CD4-positive, CD25-positive, alpha-beta regulatory T cell (primary cell): ENCODE data around the gene PPL. TPM values are rescaled to one million over a fixed set of nuclear protein-coding genes. Genes with fewer than 3 reads are reported as not detected.

ENCODE experiments used
- ATAC-seq, 2 donors: fragments of 150-1000 bp; cut with Tn5 transposase; one replicate each; pipeline ENCODE4 v1.10.0; 2021; ENCODE audit warnings: low read depth in 2 of 2, moderate number of reproducible peaks in 2 of 2, moderate library complexity in 1 of 2
- DNase-seq, 3 donors: peaks; one replicate each; pipeline versions ENCODE4 v3.0.0 to v3.0.0-alpha.2; 2012 to 2022; ENCODE audit warnings: mixed read lengths in 1 of 3
- H3K27ac ChIP-seq: one replicate; pipeline ENCODE4 v1.7.0; 2013; ENCODE audit warnings: mild to moderate bottlenecking, low read length; ENCODE audit not compliant: insufficient read depth, poor library complexity, severe bottlenecking
- H3K27me3 ChIP-seq: one replicate; pipeline ENCODE4 v1.7.0; 2013; ENCODE audit warnings: low read length; ENCODE audit not compliant: control insufficient read depth, insufficient read depth
- H3K36me3 ChIP-seq: one replicate; pipeline ENCODE4 v1.7.0; 2013; ENCODE audit warnings: mild to moderate bottlenecking, low read length, moderate library complexity; ENCODE audit not compliant: control insufficient read depth, insufficient read depth
- H3K4me1 ChIP-seq: 2 replicates; pipeline ENCODE4 v1.7.0; 2013; ENCODE audit warnings: mild to moderate bottlenecking, low read length; ENCODE audit not compliant: insufficient read depth, control insufficient read depth, poor library complexity, severe bottlenecking
- H3K4me3 ChIP-seq: one replicate; pipeline ENCODE4 v1.7.0; 2013; ENCODE audit warnings: low read depth, mild to moderate bottlenecking, low read length, moderate library complexity
- H3K9me3 ChIP-seq, 2 experiments: 1 replicate in 1 of 2; 2 replicates in 1 of 2; pipeline ENCODE4 v1.7.0; 2013; ENCODE audit warnings: low read length in 2 of 2, mild to moderate bottlenecking in 1 of 2, moderate library complexity in 1 of 2; ENCODE audit not compliant: control insufficient read depth in 2 of 2
- H3K27ac Mint-ChIP-seq, 3 donors: one replicate each; pipeline ENCODE4 v1.8.0; 2020 to 2022; ENCODE audit warnings: mild to moderate bottlenecking in 3 of 3, mixed read lengths in 3 of 3, moderate library complexity in 2 of 3
- H3K27me3 Mint-ChIP-seq: one replicate; pipeline ENCODE4 v1.8.0; 2022; ENCODE audit warnings: mild to moderate bottlenecking, mixed read lengths
- H3K36me3 Mint-ChIP-seq: one replicate; pipeline ENCODE4 v1.8.0; 2020; ENCODE audit warnings: mixed read lengths
- H3K4me1 Mint-ChIP-seq, 4 donors: one replicate each; pipeline ENCODE4 v1.8.0; 2020 to 2022; ENCODE audit warnings: mixed read lengths in 4 of 4, mild to moderate bottlenecking in 1 of 4
- H3K4me3 Mint-ChIP-seq, 4 donors: one replicate each; pipeline ENCODE4 v1.8.0; 2020 to 2022; ENCODE audit warnings: mild to moderate bottlenecking in 4 of 4, mixed read lengths in 4 of 4, moderate library complexity in 3 of 4
- H3K9me3 Mint-ChIP-seq, 7 donors: one replicate each; pipeline ENCODE4 v1.8.0; 2020 to 2022; ENCODE audit warnings: mixed read lengths in 7 of 7, mild to moderate bottlenecking in 3 of 7, moderate library complexity in 2 of 7
- polyA plus RNA-seq, 4 donors: library from polyadenylated mRNA; unstranded; fragments of 300-500 nt; fragmentation: Illumina TruSeq; gene quantifications; one replicate each; pipeline ENCODE4 v1.2.3, GENCODE V29; 2021
- total RNA-seq: library from RNA; stranded (reverse); gene quantifications from one replicate; pipeline ENCODE4 v1.2.3, GENCODE V29; 2022

Gene PPL
- total and polyA plus RNA-seq, 5 donors from 2014 or later: 0.11 to 0.19 (median 0.14) TPM; not detected in 2

GRCh38 chr16:4908854-4909401, 28.0 kb downstream of the PPL start:
- ATAC-seq (no peak), DNase-seq (no peak)
- Mint-ChIP-seq H3K27ac (no peak overlapping the region), H3K36me3 (no peaks in the 10 kb centered on the region), H3K4me1 (no peaks in the 10 kb centered on the region), H3K4me3 (no peak overlapping the region), H3K27me3 (peaks cover 17% of the 10 kb centered on the region), H3K9me3 (no peaks in the 10 kb centered on the region)
- Histone ChIP-seq H3K36me3 (no peaks in the 10 kb centered on the region), H3K27ac (no peak overlapping the region), H3K4me3 (no peak overlapping the region), H3K27me3 (no peaks in the 10 kb centered on the region), H3K9me3 (no peaks in the 10 kb centered on the region), H3K4me1 (no peaks in the 10 kb centered on the region)

DNA sequence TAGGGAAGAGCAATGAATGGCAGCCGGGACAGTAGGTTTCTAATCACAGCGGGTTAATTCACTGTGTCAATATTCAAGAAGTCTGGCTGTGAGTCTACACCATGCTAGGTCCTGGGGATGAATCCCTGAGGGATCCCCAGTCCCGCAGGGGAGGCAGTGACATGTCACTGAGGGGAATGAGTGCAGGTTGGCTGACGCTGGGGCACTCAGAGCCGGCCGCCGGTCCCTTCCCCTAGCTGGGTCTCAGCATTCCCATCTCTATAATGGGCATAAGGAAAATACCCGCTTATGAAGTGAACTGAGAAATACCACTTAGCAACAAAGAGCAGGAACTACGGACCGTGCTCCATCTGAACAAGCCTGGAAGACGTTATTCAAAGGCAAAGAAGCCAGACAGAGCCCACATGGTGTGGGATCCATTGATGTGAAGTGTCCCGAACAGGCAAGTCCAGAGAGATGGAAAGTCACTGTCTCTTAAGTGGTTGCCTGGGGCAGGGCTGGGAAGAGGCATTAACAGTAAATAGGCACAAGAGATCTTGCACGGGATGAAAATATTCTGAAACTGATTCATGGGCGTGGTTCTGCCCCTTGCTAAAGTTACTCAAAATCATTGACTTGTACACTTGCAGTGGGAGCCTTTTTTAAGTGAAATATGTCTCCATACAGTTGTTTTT, 31.9 kb downstream of the PPL start:
- H3K9me3 Mint-ChIP-seq: no peaks in the 10 kb centered on the region
- H3K36me3 Mint-ChIP-seq: no peaks in the 10 kb centered on the region
- H3K27ac Mint-ChIP-seq: no peak overlapping the region
- Histone ChIP-seq H3K27ac (no peak overlapping the region), H3K9me3 (no peaks in the 10 kb centered on the region), H3K27me3 (no peaks in the 10 kb centered on the region), H3K4me3 (no peak overlapping the region), H3K36me3 (no peaks in the 10 kb centered on the region), H3K4me1 (no peaks in the 10 kb centered on the region)
- DNase-seq (no peak), ATAC-seq (no peak)
- no peak overlapping the region for H3K4me3 Mint-ChIP-seq
- no peaks in the 10 kb centered on the region for H3K4me1 Mint-ChIP-seq
- peaks cover 23% of the 10 kb centered on the region for H3K27me3 Mint-ChIP-seq

GRCh38 chr16:4904108-4904941, 32.6 kb downstream of the PPL start:
- DNase-seq (no peak), ATAC-seq (no peak)
- Histone ChIP-seq H3K4me3 (no peak overlapping the region), H3K9me3 (no peaks in the 10 kb centered on the region), H3K27me3 (no peaks in the 10 kb centered on the region), H3K36me3 (no peaks in the 10 kb centered on the region), H3K4me1 (no peaks in the 10 kb centered on the region), H3K27ac (no peak overlapping the region)
- Mint-ChIP-seq H3K27me3 (peaks cover 23% of the 10 kb centered on the region), H3K27ac (no peak overlapping the region), H3K4me3 (peak overlapping the region in 1 of 4 donors; percentile 46), H3K36me3 (no peaks in the 10 kb centered on the region), H3K9me3 (no peaks in the 10 kb centered on the region), H3K4me1 (no peaks in the 10 kb centered on the region)

DNA sequence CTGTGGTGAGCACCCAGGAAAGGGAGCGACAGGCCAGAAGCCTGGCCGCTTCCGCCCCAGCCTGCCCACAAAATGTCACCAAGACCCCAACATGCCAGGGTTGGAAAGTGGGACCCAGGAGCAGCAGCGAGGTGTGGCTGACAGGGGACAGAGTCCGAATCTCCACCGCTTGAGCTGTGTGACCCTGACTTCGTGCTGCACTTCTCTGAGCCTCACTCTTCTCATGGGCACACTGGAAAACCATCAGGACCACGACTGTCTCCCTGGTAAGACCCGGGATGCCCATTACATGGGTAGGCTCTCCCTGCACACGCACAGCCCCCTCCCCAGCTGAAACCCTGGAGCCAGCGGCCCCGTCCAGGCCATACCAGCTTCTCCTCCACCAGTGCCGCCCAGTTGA, 34.9 kb downstream of the PPL start:
- Histone ChIP-seq H3K4me3 (no peak overlapping the region), H3K27ac (no peak overlapping the region), H3K9me3 (no peaks in the 10 kb centered on the region), H3K4me1 (no peaks in the 10 kb centered on the region), H3K27me3 (no peaks in the 10 kb centered on the region), H3K36me3 (no peaks in the 10 kb centered on the region)
- Mint-ChIP-seq H3K9me3 (peaks cover 0 to 2% (median 0%) of the 10 kb centered on the region in 7 donors), H3K27me3 (peaks cover 23% of the 10 kb centered on the region), H3K4me3 (no peak overlapping the region), H3K4me1 (no peaks in the 10 kb centered on the region), H3K36me3 (no peaks in the 10 kb centered on the region), H3K27ac (no peak overlapping the region)
- ATAC-seq (no peak), DNase-seq (no peak)

GRCh38 chr16:4900750-4901149, 36.2 kb downstream of the PPL start:
- Mint-ChIP-seq H3K4me1 (no peaks in the 10 kb centered on the region), H3K4me3 (no peak overlapping the region), H3K27ac (no peak overlapping the region), H3K36me3 (no peaks in the 10 kb centered on the region), H3K9me3 (peaks cover 0 to 2% (median 0%) of the 10 kb centered on the region in 7 donors), H3K27me3 (peaks cover 22% of the 10 kb centered on the region)
- Histone ChIP-seq H3K4me3 (no peak overlapping the region), H3K27me3 (no peaks in the 10 kb centered on the region), H3K9me3 (no peaks in the 10 kb centered on the region), H3K36me3 (no peaks in the 10 kb centered on the region), H3K4me1 (no peaks in the 10 kb centered on the region), H3K27ac (no peak overlapping the region)
- DNase-seq: no peak
- no peak for ATAC-seq

DNA sequence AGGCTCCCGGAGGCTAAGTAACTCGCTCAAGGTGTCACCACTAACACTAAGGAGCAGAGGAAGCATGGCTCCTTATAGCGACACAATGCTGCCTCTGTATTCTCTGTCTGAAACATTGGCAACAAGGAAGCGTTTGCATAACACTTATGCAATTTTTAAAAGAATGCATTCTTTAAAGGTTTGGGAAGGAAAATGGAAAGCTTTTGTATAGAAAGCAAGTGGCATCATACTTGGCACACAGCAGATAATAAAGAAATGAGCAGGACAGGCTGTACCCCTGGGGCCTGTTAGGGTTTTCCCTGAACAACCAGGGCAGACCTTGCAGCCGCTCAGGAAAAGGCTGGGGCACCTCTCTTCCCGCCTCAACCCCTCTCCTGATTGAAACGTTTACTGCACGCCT, 36.9 kb downstream of the PPL start:
- DNase-seq: no peak
- H3K27ac Mint-ChIP-seq: no peak overlapping the region
- H3K4me3 ChIP-seq: no peak overlapping the region

GRCh38 chr16:4899474-4899846, 37.5 kb downstream of the PPL start:
- no peak overlapping the region for H3K4me3 Mint-ChIP-seq
- no peaks in the 10 kb centered on the region for H3K36me3 Mint-ChIP-seq
- Histone ChIP-seq H3K4me1 (no peaks in the 10 kb centered on the region), H3K9me3 (no peaks in the 10 kb centered on the region), H3K27ac (no peak overlapping the region), H3K4me3 (no peak overlapping the region), H3K36me3 (no peaks in the 10 kb centered on the region), H3K27me3 (no peaks in the 10 kb centered on the region)
- H3K9me3 Mint-ChIP-seq: peaks cover 0 to 2% (median 0%) of the 10 kb centered on the region in 7 donors
- no peak overlapping the region for H3K27ac Mint-ChIP-seq
- no peaks in the 10 kb centered on the region for H3K4me1 Mint-ChIP-seq
- no peak for ATAC-seq
- H3K27me3 Mint-ChIP-seq: peaks cover 11% of the 10 kb centered on the region
- DNase-seq: no peak

More for the DNA sequence above, 36.9 kb downstream of the PPL start:
- ATAC-seq: no peak
- H3K27me3 Mint-ChIP-seq: peaks cover 15% of the 10 kb centered on the region
- Histone ChIP-seq H3K27ac (no peak overlapping the region), H3K4me1 (no peaks in the 10 kb centered on the region), H3K27me3 (no peaks in the 10 kb centered on the region), H3K9me3 (no peaks in the 10 kb centered on the region), H3K36me3 (no peaks in the 10 kb centered on the region)
- no peak overlapping the region for H3K4me3 Mint-ChIP-seq
- H3K9me3 Mint-ChIP-seq: peaks cover 0 to 2% (median 0%) of the 10 kb centered on the region in 7 donors
- H3K4me1 Mint-ChIP-seq: no peaks in the 10 kb centered on the region
- H3K36me3 Mint-ChIP-seq: no peaks in the 10 kb centered on the region
